Epithelial cell of prostate (primary cell): ENCODE data around the gene POLR2J3.
"Not testable (repeated sequence)": the region's sequence is repeated elsewhere in the genome, so short reads cannot be mapped to it uniquely, and the experiment has no call there.

Experiments used
- DNase-seq: peaks from one replicate; pipeline ENCODE4 v3.0.0-alpha.2; 2011; ENCODE audit warnings: low read depth, low spot score
- H3K27ac ChIP-seq: fragments of 450-650 bp; 2 replicates; pipeline ENCODE4 v1.5.1; 2017; ENCODE audit warnings: mild to moderate bottlenecking

POLR2J3 gene

DNA sequence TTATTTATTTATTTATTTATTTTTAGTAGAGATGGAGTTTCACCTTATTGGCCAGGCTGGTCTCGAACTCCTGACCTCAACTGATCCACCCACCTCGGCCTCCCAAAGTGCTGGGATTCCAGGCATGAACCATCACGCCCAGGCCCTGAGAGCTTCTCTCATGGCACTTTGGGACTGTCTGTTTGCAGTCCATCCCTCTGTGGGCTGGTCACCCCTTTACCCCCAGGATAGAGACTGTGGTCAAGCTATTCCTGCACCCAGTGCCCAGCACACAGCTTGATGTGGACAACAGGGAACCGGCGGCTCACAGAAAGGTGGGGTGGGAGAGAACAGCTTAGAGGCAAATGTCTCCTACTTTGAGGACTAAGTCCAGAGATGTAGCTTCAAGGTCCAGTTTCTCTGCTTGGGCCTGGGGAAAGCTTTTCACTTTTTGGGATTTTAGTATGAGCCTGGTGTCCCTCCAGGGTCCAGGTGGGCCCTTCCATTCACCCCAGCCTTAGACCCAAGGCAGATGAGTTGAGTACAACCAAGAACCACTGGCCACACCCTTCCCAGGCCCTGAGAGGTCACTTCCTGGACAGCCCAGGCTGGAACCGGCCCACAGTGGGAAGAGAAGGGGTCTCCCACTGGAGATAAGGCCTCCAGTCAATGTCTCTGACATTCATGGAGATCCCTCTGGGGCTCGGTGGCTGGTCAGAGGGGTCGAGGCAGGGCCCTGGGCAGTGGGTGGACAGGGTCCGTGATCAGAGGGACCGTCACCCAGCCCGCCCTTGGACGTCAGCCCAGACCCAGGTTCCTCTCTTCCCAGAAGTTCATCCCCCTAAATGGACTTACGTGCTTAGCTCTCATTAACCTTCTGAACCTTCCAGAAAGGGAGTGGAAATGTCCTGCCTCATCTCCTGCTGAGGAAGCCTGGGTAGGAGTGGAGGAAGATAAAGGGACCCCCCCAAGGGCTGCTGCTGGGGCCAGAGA lies 44.3 kb downstream of the POLR2J3 start:
- H3K27ac ChIP-seq, DNase-seq: not testable (repeated sequence)

- not testable (repeated sequence) for H3K27ac ChIP-seq, DNase-seq
Observed at GRCh38 chr7:102527182-102527581, 45.2 kb downstream of the POLR2J3 start.

DNA sequence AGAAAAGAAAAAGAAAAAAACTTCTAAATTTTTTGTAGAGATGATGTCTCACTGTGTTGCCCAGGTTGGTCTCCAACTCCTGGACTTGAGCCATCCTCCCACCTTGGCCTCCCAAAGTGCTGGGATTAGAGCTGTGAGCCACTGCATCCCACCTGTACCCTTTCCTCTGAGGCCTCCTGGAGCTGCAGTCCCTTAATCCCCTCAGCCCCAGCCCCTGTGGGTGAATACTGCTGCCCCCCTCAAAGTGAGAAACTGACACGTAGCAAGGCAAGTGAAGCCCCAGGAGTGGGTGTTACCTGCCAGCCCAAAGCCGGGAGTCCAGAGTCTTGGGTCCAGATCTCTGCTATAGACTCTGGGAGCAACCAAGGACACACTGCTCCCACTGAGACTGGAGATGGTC lies 47.6 kb downstream of the POLR2J3 start:
- not testable (repeated sequence) for DNase-seq, H3K27ac ChIP-seq

DNA sequence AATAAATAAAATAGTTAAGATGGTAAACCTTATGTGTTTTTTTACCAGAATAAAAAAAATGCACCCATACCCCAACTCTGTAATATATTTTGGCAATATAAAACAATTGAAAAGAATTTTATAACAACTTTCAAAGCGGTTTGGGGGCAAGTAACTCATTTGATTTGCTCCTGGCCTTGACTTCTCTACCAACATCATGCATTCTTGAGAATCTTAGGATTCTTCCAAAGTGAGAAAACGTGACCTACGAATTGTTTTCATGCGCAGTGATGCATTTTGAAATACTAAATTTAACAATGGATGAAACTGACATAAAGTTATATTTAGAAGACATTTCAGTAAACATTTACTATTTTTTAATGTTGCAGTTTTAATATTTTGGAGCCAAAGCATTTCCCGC lies 51.6 kb downstream of the POLR2J3 start:
- not testable (repeated sequence) for DNase-seq, H3K27ac ChIP-seq

DNA sequence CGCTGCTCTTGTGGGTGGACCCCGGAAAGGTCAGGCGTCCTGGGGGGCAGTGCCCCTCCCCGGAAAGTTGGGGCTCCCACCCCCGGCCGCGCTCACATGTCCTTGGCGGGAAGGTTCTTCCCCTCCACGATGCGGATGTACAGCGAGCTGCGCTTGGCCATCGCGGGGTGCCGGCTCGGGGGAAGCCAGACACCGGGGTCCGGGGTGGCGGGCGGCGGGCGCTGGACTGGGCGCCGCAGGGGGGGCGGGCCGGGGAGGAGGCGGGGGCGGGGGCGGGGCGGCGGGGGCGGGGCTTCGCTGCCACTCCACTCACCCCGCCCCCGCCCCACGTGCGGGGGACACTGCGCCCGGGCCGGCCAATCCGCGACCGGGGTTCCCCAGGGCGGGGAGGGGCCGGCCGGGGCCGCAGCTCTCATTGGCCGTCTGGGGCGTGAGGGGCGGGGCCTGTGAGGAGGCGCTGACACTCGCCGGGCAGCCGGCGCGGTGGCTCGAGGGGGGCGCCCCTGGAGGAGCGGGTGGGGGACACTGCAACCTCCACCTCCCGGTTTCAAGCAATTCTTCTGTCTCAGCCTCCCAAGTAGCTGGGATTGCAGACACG lies 54.7 kb downstream of the POLR2J3 start, which contains the start of gene RASA4B:
TSS of gene RASA4B (minus strand) at position 228 of the 598 bp plus-strand sequence. CDS start at position 161, 67 bp downstream.
- H3K27ac ChIP-seq, DNase-seq: not testable (repeated sequence)
